ENCODE results near the gene IER5L.

- no peak for TF ChIP-seq NRF1 (conservative IDR thresholded peaks at IDR 0.05 in 1 of 2, IDR thresholded peaks at IDR 0.05 in 1 of 2)
- TF ChIP-seq BMI1 (IDR thresholded peaks at IDR 0.05; ENCODE audit: low read length): no peak
- TF ChIP-seq EZH2 (IDR thresholded peaks at IDR 0.05; ENCODE audit: borderline replicate concordance, low read depth, low read length): no peak
- no peak for TF ChIP-seq CTCF (IDR thresholded peaks at IDR 0.05 in 2 of 3, conservative IDR thresholded peaks at IDR 0.05 in 1 of 3; ENCODE audit: insufficient read depth in 2 of 3, low read depth in 1 of 3, low read length in 3 of 3)
- no peak for TF ChIP-seq ZBTB17 (CRISPR knock-in tag; IDR thresholded peaks at IDR 0.05)
- TF ChIP-seq NUFIP1 (IDR thresholded peaks at IDR 0.05; ENCODE audit: partially characterized antibody): no peak
- no peak for TF ChIP-seq FOXA1 (IDR thresholded peaks at IDR 0.05; ENCODE audit: borderline replicate concordance)
- TF ChIP-seq SOX6 (IDR thresholded peaks at IDR 0.05): no peak
- TF ChIP-seq ZNF175 (CRISPR knock-in tag; IDR thresholded peaks at IDR 0.05; ENCODE audit: low read depth): no peak
- TF ChIP-seq MEF2A (IDR thresholded peaks at IDR 0.05; ENCODE audit: control insufficient read depth, low read depth, low read length): no peak
- no peak for TF ChIP-seq SMC3 (conservative IDR thresholded peaks at IDR 0.05; ENCODE audit: insufficient read depth, low read depth, low read length)
- TF ChIP-seq BRCA1 (IDR thresholded peaks at IDR 0.05): no peak
- no peak for TF ChIP-seq BRCA1 (CRISPR knock-in tag; IDR thresholded peaks at IDR 0.05)
- no peak for TF ChIP-seq ZZZ3 (IDR thresholded peaks at IDR 0.05)
- no peak for TF ChIP-seq ADNP (tag; IDR thresholded peaks at IDR 0.05)
Observed at GRCh38 chr9:129204840-129205239, 26.8 kb upstream of the IER5L start.

Measured in K562 (cell line).